ENCODE results near the gene IL19.
"Not testable (repeated sequence)": the region's sequence is repeated elsewhere in the genome, so short reads cannot be mapped to it uniquely, and the experiment has no call there.

The IL19 gene

DNA sequence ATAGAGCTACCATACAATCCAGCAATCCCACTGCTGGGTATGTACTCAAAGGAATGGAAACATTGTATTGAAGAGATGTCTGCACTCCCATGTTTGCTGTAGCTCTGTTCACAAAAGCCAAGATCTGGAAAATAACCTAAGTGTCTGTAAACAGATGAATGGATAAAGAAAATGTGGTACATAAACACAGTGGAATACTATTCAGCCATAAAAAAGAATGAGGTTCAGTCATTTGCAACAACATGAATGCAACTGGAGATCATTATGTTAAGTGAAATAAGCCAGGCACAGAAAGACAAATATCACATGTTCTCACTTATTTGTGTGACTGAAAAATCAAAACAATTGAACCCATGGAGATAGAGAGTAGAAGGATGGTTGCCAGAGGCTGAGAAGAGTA, 83.1 kb downstream of the IL19 start:
- in situ Hi-C loops (cut with HindIII; ENCODE audit: low sequenced_read_pairs) = not testable (repeated sequence)

DNA sequence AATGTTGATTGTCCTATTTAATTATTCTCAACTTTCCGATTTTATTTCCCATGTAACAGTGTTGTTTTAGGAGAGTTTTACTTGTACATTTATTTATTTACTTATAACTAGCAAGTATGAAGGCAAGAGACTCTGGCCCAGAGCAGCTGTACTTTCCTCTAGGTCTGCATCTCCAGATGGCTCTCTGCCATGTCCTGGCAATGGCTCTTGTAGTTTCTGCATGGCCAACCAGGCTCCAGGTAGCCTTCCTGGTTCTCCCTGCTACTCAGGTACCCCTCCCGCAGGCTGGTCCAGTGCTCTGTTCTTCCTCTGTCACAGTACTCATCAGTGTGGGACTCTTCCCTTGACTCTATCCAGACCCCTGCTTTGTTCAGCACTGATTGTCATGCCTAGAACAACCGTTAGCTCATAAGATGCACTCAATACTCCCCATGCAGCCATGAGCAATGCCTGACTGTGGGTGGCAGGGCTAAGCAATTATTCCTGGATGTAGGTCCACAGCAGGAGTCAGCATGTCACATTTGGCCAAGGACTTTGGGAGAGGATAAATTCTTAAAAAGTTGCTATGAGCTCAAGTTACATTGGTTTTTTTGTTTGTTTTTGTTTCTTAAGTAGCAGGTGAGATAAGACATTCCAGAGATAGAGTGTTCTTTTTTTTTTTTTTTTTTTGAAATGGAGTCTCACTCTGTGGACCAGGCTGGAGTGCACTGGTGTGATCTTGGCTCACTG, 84.0 kb downstream of the IL19 start:
- in situ Hi-C loops (cut with HindIII; ENCODE audit: low sequenced_read_pairs) = no loop called here

DNA sequence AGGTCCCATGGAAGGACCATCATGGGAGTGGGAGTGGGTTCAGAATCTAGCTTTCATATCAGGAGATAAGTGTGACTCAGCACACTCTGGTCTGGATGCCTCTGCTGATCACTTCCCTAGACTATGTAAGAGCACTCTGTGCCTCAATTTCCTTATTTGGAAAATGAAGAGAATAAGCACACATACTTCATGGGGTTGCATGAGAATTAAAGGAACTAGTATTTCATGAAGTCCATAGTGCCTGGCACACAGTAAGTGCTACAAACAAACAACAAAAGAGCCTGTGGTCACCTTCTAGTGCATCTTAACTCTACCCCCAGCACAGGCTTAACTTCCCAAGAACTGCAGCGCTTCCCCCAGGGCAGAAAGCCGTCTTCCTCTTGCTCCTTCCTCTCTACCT, 85.3 kb downstream of the IL19 start:
- in situ Hi-C loops (cut with HindIII; ENCODE audit: low sequenced_read_pairs) = no loop called here

DNA sequence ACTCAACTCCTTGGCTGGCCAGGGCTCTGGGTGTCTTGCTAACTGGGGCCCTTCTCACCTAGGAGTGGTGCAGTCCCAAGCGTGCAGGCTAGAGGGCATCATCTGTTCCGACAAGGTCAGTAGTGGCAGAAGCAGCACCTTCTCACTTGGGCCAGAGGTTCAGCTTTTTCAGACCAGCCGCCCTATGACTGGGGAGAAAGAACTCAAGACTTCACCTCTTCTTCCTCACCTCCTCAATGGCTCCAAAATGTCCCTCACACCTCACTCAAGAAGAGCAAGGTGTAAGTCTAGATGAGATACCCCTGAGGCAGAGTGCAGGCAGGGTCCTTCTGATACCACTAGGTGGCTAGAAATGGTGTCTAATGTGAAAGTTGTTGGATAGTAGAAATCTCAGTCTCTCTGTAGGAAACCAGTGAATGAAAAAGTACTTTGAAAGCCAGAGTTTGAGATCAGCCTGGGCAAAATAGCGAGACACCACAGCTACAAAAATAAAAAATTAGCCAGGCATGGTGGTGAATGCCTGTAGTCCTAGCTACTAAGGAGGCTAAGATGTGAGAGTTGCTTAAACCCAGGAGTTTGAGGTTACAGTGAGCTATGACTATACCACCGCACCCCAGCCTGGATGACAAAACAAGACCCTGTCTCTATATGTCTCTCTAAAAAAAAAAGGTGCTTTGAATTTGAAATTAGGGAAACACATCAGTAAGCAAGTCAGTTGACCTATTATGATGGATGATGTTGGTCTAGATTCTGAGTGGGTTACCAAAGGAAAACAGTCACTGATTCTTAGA, 86.3 kb downstream of the IL19 start:
- in situ Hi-C loops (cut with HindIII; ENCODE audit: low sequenced_read_pairs) = no loop called here

DNA sequence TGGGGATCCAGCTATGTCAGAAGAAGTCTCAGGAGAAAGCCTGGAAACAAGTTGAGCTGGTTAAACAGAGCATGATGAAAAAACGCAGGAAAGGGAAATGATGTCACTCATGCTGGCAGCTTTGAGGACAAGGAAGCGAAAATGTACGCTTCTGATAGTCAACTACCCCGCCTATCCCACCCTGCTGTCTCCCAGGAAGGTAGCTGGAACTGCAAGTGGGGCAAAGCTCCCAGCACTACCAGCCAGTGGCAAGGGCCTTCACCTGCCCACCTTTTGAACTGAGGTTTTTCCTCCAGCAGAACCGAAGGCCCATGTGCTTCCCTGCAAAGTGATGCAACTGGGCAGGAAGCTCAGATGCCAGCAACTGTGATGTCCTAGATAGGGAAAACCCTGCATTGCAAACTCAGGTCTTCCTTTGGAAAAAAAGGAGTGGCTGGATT, 88.5 kb downstream of the IL19 start:
- in situ Hi-C loops (cut with HindIII; ENCODE audit: low sequenced_read_pairs) = no loop called here

DNA sequence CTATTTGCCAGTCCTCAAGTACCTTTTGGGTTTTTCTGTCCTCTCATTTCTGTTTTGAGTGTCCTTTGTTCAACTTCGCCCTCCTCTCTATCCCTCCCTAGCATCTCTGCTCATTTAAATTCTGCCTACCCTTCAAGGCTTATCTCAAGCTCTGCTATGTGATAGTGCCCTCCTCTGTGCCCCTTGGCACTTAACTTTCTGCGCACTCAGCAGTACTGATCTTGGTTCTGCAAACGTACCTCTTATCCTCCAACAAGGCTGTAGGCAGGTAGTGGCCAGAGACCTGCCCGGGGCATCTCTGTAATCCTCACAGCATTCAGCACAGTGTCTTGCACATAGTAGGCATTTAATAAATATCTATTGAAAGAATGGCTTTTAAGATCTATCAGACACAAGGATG, 89.6 kb downstream of the IL19 start:
- in situ Hi-C loops (cut with HindIII; ENCODE audit: low sequenced_read_pairs) = loop anchor here (5.0 kb wide), 1 partner anchor 57 kb away; no protein-coding TSS in a partner anchor

DNA sequence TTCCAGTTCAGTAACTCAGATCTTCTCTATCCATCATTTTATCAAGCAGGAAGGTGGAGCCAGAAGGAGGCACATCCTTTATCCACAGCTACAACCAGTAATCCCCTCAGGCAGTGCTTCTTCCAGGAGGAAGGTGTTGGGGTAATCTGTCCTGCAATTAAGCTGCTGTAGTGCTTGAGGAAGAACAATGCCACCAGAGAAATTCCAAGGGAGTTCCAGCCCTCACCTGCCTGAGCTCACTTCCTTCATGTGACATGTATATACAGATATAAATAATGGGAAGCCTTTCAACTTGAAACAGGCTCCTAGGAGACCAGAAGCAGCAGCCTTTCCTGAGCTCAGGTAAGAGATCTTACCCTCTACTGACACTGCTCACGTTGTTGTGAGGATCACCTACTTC, 92.7 kb downstream of the IL19 start:
- in situ Hi-C loops (cut with HindIII; ENCODE audit: low sequenced_read_pairs) = loop anchor here (5.0 kb wide), 1 partner anchor 54 kb away; no protein-coding TSS in a partner anchor

DNA sequence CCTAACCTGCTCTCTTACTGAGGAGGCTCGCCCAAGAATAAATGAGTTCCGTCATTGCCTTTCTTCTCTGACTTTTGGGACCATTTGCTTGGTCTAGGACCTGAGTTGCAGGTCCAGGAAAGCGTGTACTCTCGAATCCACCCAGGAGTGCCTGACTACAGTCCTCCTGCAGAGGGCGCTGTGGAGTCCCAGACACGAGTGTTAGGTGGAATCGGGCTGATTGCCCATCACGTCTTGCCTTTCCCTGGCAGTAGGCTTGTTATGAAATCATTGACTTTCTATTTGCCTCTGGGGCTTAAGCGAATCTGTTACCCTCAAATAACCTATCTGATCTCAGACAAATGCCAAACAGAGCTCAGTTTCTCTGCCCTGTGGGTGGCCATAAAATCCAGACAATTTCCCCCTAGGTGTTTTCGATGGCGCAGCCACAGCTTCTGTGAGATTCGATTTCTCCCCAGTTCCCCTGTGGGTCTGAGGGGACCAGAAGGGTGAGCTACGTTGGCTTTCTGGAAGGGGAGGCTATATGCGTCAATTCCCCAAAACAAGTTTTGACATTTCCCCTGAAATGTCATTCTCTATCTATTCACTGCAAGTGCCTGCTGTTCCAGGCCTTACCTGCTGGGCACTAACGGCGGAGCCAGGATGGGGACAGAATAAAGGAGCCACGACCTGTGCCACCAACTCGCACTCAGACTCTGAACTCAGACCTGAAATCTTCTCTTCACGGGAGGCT, 94.5 kb downstream of the IL19 start, which contains the start of gene IL20:
Gene IL20 (plus strand): TSS at position 685 of the 733 bp plus-strand sequence. CDS start 230 bp downstream, outside the sequence.
- in situ Hi-C loops (cut with HindIII; ENCODE audit: low sequenced_read_pairs) = loop anchor here (5.0 kb wide), 1 partner anchor 52 kb away; no protein-coding TSS in a partner anchor

DNA sequence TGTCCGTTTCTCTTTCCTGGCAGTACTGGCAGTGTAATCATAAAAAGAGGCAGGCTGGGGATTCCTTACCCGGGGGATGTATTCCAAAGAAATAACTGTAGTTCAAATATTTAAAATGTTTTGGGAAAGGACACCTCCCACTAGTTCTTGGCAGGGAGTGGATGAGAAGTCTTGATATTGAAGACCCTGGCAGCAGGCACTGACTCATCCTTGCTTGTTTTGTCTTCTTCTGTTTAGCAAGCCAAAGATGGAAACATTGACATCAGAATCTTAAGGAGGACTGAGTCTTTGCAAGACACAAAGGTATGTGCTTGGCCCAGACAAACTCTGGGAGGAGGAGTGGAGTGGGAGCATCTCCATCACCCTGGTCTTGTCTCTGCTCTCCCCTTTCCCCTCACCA, 95.5 kb downstream of the IL19 start:
- in situ Hi-C loops (cut with HindIII; ENCODE audit: low sequenced_read_pairs) = no loop called here

DNA sequence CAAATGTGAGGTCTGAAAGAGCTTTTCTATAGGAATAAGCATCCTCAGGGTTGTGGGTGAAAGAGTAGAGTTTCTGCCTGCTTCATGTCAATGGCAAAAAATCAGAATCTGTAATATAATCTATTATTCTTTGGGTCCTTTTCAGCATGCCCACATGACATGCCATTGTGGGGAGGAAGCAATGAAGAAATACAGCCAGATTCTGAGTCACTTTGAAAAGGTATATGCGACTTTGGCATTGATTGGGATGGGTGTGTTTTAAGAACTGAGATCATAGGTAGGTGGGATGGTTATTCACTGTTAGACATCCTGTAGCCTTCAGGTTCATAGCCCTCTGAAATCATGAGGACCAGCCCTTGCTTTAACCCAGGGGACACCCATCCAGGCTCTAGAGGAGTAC, 96.7 kb downstream of the IL19 start:
- in situ Hi-C loops (cut with HindIII; ENCODE audit: low sequenced_read_pairs) = no loop called here

DNA sequence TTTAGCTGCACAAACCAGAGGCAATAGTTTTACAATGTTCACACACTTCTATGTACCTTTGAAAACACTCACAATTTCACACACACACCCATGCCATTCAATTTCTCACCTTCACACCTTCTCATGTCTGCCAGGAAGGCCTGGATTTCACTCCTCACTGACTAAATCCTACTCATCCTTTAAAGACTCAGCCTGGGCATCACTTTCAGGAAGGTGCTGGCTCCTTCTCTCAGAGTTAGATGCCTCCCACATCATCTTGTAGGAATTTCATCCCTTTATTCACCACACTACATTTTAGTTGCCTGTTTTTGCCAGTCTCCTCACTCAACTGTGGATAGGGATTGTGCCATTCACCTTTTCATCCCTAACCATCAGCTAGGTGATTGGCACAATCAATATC, 97.1 kb downstream of the IL19 start:
- in situ Hi-C loops (cut with HindIII; ENCODE audit: low sequenced_read_pairs) = no loop called here

DNA sequence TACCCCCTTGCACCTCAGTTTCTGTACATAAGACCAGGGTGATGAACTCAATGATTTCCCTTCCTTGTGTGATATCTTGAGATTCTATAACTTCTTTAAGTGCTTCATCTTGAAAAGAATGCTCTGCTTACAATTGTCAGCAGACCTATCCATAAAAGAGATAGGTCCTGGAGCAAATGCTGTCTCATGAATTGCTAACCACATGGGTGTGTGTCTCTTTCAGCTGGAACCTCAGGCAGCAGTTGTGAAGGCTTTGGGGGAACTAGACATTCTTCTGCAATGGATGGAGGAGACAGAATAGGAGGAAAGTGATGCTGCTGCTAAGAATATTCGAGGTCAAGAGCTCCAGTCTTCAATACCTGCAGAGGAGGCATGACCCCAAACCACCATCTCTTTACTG, 97.7 kb downstream of the IL19 start:
- in situ Hi-C loops (cut with HindIII; ENCODE audit: low sequenced_read_pairs) = no loop called here

DNA sequence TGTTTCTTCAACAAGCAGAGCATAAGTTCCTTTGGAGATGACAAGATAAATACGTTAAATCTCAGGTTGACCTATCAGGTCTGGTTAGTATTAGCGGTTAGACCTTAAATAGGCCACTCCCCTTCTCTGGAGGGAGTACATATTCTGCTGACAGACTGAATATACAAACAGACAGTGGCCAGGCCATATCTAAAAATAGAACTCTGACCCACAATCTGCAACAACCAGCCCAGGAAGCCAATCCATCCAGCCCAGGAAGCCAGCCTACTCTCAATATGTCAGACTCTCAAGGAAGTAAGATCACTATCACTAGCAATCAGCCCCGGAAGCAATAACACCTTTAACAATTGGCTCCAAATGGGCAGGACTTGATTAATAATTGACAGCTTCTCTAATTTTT, 101.6 kb downstream of the IL19 start:
- in situ Hi-C loops (cut with HindIII; ENCODE audit: low sequenced_read_pairs) = no loop called here

DNA sequence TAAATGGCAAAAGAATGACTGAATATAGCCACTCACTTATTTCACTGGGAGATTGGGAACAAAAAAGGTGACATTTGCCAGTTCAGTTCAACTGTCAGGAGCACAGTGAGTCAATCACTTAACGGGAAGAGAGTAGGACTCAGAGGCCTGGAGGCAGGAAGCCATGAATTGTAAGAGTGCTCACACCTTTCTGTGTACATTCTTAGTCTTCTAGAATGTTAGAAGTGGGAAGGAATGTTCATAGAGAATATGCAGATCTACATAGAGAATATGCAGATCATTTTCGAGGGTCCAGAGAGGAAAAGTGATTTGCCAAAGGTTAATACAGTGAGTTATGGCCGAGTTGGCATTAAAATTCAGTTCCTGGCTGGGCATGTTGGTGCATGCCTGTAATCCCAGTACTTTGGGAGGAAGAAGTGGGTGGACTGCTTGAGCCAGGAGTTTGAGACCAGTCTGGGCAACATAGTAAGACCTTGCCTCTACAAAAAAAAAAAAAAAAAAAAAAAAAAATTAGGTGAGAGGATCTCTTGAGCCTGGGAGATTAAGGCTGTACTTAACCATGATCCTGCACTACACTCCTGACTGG, 103.1 kb downstream of the IL19 start:
- in situ Hi-C loops (cut with HindIII; ENCODE audit: low sequenced_read_pairs) = no loop called here

DNA sequence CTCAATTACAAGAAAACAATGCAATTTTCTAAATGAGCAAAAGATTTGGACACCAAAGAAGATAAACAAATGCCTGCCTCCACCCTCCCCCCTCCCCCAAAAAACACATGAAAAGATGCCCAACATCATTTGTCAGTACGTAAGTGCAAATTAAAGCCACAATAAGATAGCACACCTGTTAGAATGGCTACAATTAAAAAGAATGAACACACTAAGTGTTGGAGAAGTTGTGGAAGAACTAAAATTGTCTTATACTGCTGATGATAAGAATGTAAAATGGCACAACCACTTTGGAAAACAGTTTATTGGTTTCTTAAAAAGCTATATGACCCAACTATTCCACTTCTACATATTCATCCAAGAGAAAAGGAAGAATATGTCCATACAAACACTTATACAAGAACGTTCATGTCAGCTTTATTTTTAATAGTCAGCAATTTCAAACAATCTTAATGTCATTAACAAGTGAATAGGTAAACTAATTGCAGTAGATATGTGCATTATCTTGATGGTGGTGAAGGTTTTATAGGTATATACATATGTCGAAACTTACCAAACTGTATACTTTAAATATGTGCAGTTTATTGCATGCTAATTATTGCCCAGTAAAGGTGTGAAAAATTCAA, 105.3 kb downstream of the IL19 start:
- in situ Hi-C loops (cut with HindIII; ENCODE audit: low sequenced_read_pairs) = no loop called here

DNA sequence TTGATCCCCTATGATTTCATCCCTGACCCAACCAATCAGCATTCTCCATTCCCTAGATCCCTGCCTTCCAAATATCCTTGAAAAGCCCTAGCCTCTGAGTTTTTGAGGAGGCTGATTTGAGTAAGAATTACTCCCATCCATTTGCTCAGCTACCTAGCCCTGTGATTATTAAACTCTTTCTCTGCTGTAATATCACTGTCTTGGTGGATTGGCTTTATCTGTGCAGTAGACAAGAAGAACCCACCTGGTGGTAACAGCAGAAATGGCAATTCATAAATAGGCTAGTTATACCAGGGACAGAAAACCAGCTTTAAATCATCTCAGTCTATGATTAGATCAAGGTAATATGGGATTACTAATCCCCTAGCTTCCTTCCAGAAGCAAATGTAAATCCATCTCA, 107.9 kb downstream of the IL19 start:
- in situ Hi-C loops (cut with HindIII; ENCODE audit: low sequenced_read_pairs) = no loop called here

DNA sequence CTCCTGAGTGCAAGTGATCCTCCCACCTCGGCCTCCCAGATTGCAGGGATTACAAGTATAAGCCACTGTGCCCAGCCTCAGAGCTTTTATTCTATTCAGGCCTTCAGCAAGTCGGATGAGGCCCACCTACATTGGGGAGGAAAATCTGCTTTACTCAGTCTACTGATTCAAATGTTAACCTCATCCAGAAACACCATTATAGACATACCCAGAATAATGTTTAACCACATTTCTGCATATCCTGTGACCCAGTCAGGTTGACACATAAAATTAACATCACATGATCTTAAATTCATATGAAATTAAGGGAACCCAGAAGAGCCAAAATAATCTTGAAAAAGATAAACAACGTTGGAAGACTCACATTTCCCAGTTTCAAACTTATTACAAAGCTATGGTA, 109.7 kb downstream of the IL19 start:
- in situ Hi-C loops (cut with HindIII; ENCODE audit: low sequenced_read_pairs) = no loop called here

DNA sequence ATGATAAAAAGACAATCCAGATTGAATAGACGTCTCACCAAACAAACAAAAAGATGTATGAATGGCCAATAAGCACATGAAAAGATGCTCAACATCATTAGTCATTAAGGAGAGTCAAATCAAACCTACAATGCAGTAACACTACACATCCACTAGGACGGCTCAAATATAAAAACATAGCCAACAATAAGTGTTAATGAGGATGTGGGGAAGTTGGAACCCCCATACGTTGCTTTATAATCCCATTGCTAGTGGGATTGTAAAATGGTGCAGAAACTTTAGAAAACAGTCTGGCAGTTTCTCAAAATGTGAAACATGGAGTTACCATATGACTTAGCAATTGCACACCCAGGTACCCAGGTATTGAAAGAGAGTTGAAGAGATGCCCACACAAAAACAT, 112.0 kb downstream of the IL19 start:
- in situ Hi-C loops (cut with HindIII; ENCODE audit: low sequenced_read_pairs) = no loop called here

DNA sequence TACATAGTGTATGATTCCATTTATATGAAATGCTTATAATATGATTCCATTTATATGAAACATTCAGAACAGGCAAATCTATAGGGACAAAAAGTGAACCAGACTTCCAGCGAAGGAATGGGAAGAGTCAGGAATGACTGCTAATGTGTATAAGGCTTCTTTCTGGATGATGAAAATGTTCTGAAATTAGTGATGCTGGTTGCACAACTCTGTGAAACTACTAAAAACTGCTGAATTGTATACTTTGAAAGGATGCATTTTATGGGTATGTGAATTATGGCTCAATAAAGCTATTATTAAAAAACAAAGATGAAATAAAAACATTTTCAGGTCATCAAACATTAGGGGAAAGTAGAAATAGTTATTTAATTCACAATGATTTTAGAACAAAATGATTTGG, 112.6 kb downstream of the IL19 start:
- in situ Hi-C loops (cut with HindIII; ENCODE audit: low sequenced_read_pairs) = no loop called here

DNA sequence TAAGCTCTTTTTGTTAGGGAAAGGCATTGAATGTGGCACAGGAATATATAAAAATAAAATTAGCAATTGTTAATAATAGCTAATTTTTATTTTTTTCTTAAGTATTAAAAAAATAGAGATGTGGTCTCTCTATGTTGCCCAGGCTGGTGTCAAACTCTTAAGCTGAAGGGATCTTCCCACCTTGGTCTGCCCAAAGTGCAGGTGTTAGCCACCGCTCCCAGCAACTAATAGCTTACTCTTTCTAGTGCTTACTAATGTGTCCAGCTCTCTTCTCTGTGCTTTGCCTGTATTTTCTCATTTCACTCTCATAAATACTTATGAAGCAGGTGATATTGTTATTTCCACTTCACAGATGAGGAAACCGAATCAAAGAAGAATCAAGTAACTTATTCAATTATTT, 113.3 kb downstream of the IL19 start:
- in situ Hi-C loops (cut with HindIII; ENCODE audit: low sequenced_read_pairs) = no loop called here
